Measurements from ENCODE around the gene FAM210B.

DNA sequence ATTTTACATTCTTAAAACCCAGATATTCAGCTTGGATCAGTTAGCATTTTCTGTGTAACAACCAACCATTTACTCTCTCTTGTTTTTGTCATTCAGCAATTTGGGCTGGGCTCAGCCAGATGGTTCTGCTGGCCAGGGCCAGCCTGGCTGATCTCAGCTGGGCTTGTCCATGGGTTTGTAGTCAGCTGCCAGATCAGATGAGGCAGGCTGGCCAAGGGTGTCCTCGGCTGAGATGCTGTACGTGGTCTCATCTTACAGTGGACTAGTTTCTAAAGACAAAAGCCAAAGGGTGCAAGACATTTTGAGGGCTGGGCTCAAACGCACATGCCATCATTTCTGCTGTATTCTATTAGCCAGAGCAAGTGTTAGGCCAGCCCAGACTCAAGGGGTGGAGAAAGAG lies 16.0 kb upstream of the FAM210B start:
- no peak for TF ChIP-seq CTCF (IDR thresholded peaks at IDR 0.05 in 8 of 11, conservative IDR thresholded peaks at IDR 0.05 in 3 of 11)
- no peak for TF ChIP-seq POLR2A (IDR thresholded peaks at IDR 0.05)
